ENCODE measurements around the gene CCDC138. TPM values are rescaled to one million over a fixed set of nuclear protein-coding genes. Genes with fewer than 3 reads are reported as not detected.

CCDC138 gene
- total RNA-seq, 1 experiment from 2014 or later: 10.1 TPM

DNA sequence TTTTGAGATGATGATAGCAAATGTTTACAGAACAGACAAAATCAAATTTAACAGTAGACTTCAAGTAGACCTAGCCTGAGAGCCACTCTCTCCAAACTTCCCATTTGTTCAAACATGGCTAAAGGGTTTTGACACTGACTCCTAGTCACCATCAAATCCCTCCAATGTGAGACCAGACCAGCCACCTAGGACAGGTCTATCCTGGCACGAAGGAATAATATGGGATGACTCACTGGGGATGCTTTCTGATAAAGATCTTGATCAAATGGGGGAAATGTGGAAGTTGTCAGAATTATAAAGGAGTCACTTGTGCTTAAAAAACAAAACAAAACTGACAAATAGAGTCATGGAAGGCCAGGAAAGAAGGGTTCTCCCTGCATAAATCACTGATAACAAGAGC, 106.7 kb downstream of the CCDC138 start:
- H3K9me3 ChIP-seq (ENCODE audit: control insufficient read depth, insufficient read depth, low read depth, low read length): 0 out of 2 replicates have a peak, but pooled peaks cover 5% of the 10 kb centered on the region
- TF ChIP-seq SIN3A (IDR thresholded peaks at IDR 0.05; ENCODE audit: borderline replicate concordance, insufficient read depth, low read depth, low read length) (no peak), POLR2AphosphoS5 (IDR thresholded peaks at IDR 0.05; ENCODE audit: low read depth, low read length) (no peak), TCF7L2 (IDR thresholded peaks at IDR 0.05; ENCODE audit: low read depth, low read length) (no peak)
- TF ChIP-seq, protein P1, sequence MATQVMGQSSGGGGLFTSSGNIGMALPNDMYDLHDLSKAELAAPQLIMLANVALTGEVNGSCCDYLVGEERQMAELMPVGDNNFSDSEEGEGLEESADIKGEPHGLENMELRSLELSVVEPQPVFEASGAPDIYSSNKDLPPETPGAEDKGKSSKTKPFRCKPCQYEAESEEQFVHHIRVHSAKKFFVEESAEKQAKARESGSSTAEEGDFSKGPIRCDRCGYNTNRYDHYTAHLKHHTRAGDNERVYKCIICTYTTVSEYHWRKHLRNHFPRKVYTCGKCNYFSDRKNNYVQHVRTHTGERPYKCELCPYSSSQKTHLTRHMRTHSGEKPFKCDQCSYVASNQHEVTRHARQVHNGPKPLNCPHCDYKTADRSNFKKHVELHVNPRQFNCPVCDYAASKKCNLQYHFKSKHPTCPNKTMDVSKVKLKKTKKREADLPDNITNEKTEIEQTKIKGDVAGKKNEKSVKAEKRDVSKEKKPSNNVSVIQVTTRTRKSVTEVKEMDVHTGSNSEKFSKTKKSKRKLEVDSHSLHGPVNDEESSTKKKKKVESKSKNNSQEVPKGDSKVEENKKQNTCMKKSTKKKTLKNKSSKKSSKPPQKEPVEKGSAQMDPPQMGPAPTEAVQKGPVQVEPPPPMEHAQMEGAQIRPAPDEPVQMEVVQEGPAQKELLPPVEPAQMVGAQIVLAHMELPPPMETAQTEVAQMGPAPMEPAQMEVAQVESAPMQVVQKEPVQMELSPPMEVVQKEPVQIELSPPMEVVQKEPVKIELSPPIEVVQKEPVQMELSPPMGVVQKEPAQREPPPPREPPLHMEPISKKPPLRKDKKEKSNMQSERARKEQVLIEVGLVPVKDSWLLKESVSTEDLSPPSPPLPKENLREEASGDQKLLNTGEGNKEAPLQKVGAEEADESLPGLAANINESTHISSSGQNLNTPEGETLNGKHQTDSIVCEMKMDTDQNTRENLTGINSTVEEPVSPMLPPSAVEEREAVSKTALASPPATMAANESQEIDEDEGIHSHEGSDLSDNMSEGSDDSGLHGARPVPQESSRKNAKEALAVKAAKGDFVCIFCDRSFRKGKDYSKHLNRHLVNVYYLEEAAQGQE (IDR thresholded peaks at IDR 0.05; ENCODE audit: insufficient read depth in 1 of 2, low read depth in 2 of 2, low read length in 1 of 2): no peak
- no peak for DNase-seq (ENCODE audit: low read depth, low spot score)
- H3K27ac ChIP-seq (ENCODE audit: low read length): no peak overlapping the region
- no peaks in the 10 kb centered on the region for H3K27me3 ChIP-seq (ENCODE audit: control insufficient read depth, insufficient read depth, low read length)
- CTCF ChIA-PET: no interaction called here
- H3K4me3 ChIP-seq (ENCODE audit: low read depth in 2 of 2, low read length in 2 of 2): no peak overlapping the region
- in situ Hi-C loops (cut with HindIII; ENCODE audit: low pct_unique_long_range_greater_than_20kb, low sequenced_read_pairs): no loop called here
- ATAC-seq: no peak
- no peaks in the 10 kb centered on the region for H3K4me1 ChIP-seq (ENCODE audit: control insufficient read depth, insufficient read depth, low read length)
- intact Hi-C loops (cut with micrococcal nuclease; ENCODE audit: unreplicated experiment): no loop called here
- no peaks in the 10 kb centered on the region for H3K36me3 ChIP-seq (ENCODE audit: control insufficient read depth, insufficient read depth, low read length)
- no TSS peak for BruUV-seq (replicated peaks)
- POLR2A ChIA-PET: no interaction called here

DNA sequence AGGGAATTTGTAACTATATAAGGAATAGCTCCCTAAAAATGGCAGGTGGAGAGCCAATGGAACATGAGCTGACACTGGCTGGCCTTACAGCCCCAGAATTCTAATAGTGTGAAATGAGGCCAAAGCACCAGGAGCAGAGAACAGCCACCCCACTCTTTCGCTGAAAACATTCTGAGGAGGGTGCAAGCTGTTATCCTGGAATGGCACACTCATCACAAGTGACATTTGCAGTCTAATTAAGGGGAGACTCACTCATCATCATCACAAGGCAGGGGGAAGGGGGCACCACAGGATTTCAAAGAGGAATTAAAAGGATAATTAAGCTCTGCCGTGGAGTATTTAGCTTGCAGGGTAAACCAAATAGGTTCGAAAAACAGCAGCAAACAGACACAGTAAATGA, 108.2 kb downstream of the CCDC138 start:
- in situ Hi-C loops (cut with HindIII; ENCODE audit: low pct_unique_long_range_greater_than_20kb, low sequenced_read_pairs): no loop called here
- no peak for ATAC-seq

More for the DNA sequence above, 108.2 kb downstream of the CCDC138 start:
- H3K4me3 ChIP-seq (ENCODE audit: low read depth in 2 of 2, low read length in 2 of 2): no peak overlapping the region
- no peaks in the 10 kb centered on the region for H3K27me3 ChIP-seq (ENCODE audit: control insufficient read depth, insufficient read depth, low read length)
- ChIA-PET CTCF (no interaction called here), POLR2A (interaction anchor here (0.6 kb wide), 1 partner anchor 575 kb away, joined by 10 read pairs; no protein-coding TSS in a partner anchor)
- BruUV-seq (replicated peaks): no TSS peak
- DNase-seq (ENCODE audit: low read depth, low spot score): no peak
- intact Hi-C loops (cut with micrococcal nuclease; ENCODE audit: unreplicated experiment): no loop called here
- TF ChIP-seq, protein P2, sequence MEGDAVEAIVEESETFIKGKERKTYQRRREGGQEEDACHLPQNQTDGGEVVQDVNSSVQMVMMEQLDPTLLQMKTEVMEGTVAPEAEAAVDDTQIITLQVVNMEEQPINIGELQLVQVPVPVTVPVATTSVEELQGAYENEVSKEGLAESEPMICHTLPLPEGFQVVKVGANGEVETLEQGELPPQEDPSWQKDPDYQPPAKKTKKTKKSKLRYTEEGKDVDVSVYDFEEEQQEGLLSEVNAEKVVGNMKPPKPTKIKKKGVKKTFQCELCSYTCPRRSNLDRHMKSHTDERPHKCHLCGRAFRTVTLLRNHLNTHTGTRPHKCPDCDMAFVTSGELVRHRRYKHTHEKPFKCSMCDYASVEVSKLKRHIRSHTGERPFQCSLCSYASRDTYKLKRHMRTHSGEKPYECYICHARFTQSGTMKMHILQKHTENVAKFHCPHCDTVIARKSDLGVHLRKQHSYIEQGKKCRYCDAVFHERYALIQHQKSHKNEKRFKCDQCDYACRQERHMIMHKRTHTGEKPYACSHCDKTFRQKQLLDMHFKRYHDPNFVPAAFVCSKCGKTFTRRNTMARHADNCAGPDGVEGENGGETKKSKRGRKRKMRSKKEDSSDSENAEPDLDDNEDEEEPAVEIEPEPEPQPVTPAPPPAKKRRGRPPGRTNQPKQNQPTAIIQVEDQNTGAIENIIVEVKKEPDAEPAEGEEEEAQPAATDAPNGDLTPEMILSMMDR (IDR thresholded peaks at IDR 0.05): no peak
- TF ChIP-seq, protein P1 (IDR thresholded peaks at IDR 0.05; ENCODE audit: insufficient read depth in 1 of 2, low read depth in 2 of 2, low read length in 1 of 2): no peak
- TF ChIP-seq SIN3A (IDR thresholded peaks at IDR 0.05; ENCODE audit: borderline replicate concordance, insufficient read depth, low read depth, low read length) (no peak), POLR2AphosphoS5 (IDR thresholded peaks at IDR 0.05; ENCODE audit: low read depth, low read length) (no peak), TCF7L2 (IDR thresholded peaks at IDR 0.05; ENCODE audit: low read depth, low read length) (no peak)
- H3K36me3 ChIP-seq (ENCODE audit: control insufficient read depth, insufficient read depth, low read length): no peaks in the 10 kb centered on the region
- 0 out of 2 replicates have a peak, but pooled peaks cover 5% of the 10 kb centered on the region for H3K9me3 ChIP-seq (ENCODE audit: control insufficient read depth, insufficient read depth, low read depth, low read length)
- no peaks in the 10 kb centered on the region for H3K4me1 ChIP-seq (ENCODE audit: control insufficient read depth, insufficient read depth, low read length)
- H3K27ac ChIP-seq (ENCODE audit: low read length): no peak overlapping the region
